KOPT-K1 (cell line): Measurements from ENCODE around the gene LSP1.

Experiments
- H3K27ac ChIP-seq: fragments of 200-600 bp; sonication (generic); 2 replicates; pipeline ENCODE4 v1.5.1; 2016; ENCODE audit warnings: antibody characterized with exemption, mild to moderate bottlenecking, low read depth, low read length; ENCODE audit not compliant: poor library complexity, severe bottlenecking
- H3K36me3 ChIP-seq: fragments of 200-600 bp; sonication (generic); 2 replicates; pipeline ENCODE4 v1.5.1; 2017; ENCODE audit warnings: antibody characterized with exemption, mild to moderate bottlenecking, low read length, moderate library complexity; ENCODE audit not compliant: insufficient read depth
- H3K9me3 ChIP-seq: fragments of 200-600 bp; sonication (generic); 2 replicates; pipeline ENCODE4 v1.5.1; 2017; ENCODE audit warnings: antibody characterized with exemption, low read length, mild to moderate bottlenecking; ENCODE audit not compliant: insufficient read depth, poor library complexity, severe bottlenecking

LSP1 gene

DNA sequence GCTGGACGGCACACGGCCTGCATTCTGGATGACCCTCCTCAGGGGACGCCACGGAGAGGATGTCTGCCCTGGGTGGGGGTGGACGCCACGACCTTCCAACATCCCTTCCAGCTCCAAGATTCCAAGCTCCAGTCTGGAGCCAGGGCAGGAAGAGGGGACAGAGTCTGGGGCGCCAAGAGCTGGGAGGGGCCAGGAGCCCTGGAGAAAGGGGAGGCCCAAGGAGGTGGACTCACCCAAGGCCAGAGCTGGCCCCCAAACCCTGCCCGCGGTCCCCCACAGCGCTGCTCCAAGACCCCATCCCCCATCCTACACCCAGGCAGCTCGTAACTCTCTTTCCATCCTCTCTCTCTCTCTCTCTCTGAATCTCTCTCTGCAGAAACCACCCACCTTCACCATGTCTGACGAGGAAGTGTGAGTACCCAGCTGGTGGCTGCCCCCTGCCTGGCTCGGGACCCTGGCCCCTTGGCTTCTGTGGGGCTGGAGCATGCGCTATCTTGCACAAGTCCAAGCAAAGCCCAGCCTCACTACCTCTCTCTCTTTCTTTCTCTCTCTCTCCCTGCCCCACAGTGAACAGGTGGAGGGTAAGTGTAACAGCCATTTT, 69.7 kb downstream of the LSP1 start:
- no peaks in the 10 kb centered on the region for H3K9me3 ChIP-seq
- H3K36me3 ChIP-seq: no peaks in the 10 kb centered on the region
- H3K27ac ChIP-seq: peak overlapping the region; percentile 60

DNA sequence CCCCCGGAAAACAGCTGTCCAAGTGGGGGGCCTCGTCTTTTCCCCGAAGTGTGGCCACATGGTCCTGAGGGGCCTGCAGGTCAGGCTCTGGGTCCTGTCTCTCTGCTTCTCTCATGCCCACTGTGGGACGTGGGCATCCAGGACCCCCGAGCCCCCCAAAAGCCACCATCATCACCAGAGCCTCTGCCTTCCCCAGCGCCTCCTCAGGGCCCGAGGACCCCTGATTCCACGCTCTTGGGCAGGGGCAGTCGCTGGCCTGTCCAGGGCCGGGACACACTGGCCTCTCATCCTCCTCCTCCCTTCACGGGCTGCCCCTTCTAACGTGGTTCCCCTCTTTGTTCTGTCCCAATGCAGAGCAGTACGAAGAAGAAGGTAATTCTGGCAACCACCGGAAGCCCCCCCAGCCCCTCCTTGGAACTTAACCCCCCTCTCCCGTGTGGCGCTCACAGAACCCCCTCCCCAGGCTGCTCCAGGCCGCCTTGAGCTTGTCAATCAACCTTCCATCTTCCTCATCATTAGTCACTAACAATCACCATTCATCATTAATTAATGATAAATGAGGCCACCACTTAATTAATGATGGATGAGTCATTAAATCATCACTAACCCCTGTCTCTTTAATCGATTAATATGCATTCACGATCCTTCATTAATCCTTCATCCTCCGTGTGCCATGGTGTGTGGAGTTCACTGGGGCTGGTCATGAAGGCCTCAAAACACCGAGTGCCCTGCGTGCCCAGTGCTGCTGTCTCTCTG, 70.5 kb downstream of the LSP1 start:
- H3K36me3 ChIP-seq: no peaks in the 10 kb centered on the region
- peak overlapping the region; percentile 60 for H3K27ac ChIP-seq
- no peaks in the 10 kb centered on the region for H3K9me3 ChIP-seq

DNA sequence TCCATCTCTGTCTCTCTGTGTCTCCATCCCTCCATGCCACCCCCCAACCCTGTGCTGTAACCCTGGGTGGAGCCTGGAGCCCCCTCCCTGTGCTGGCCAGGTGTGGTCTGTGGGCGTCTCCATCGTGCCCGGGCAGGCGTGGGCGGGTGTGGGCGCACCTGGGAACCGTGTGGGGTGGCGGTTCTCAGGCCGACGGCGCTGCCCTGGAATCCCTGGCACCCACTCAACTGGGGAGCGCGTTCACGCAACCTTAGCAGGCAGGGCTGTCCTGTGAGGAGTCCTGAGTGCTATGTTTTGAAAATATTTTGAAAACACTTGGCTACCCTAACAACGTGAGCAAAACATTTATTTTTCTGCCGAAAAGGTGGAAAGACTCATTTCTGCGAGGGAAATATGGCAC, 71.3 kb downstream of the LSP1 start:
- Histone ChIP-seq H3K9me3 (no peaks in the 10 kb centered on the region), H3K27ac (peak overlapping the region; percentile 17), H3K36me3 (no peaks in the 10 kb centered on the region)

DNA sequence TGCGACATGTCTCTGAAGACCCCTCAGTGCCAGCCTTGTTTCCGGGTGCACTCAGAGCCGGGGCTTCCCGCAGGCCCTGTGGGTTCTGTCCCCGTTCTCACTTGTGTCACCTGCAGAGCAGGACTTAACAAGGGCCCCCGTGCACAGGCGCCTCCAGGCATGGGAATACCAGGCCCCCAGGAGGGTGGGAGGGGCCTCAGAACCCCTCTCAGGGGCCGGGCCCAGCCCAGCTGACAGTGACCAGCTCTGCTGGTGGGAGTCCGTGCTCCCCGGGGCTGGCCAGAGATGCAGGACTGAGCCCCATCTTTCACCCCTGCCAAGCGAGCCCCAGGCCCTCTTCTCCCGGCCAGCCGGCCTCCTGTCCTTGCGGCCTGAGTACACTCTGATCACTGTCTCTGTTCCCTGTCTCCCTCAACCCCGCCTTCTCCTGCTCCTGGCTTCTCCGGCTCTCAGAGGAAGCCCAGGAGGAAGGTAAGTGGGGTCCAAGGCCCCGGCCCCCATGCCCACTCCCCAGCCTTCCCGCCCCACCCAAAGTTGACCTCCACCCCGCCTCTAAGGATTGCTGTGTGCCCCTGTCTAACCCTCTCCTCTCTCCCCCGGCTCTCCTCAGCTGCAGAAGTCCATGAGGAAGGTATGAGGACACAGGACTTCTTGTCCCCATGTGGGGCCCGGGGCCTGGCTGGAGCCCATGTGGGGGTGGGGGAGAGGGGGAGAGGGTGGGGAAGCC, 71.9 kb downstream of the LSP1 start:
- no peaks in the 10 kb centered on the region for H3K36me3 ChIP-seq
- no peaks in the 10 kb centered on the region for H3K9me3 ChIP-seq
- peak overlapping the region; percentile 17 for H3K27ac ChIP-seq

DNA sequence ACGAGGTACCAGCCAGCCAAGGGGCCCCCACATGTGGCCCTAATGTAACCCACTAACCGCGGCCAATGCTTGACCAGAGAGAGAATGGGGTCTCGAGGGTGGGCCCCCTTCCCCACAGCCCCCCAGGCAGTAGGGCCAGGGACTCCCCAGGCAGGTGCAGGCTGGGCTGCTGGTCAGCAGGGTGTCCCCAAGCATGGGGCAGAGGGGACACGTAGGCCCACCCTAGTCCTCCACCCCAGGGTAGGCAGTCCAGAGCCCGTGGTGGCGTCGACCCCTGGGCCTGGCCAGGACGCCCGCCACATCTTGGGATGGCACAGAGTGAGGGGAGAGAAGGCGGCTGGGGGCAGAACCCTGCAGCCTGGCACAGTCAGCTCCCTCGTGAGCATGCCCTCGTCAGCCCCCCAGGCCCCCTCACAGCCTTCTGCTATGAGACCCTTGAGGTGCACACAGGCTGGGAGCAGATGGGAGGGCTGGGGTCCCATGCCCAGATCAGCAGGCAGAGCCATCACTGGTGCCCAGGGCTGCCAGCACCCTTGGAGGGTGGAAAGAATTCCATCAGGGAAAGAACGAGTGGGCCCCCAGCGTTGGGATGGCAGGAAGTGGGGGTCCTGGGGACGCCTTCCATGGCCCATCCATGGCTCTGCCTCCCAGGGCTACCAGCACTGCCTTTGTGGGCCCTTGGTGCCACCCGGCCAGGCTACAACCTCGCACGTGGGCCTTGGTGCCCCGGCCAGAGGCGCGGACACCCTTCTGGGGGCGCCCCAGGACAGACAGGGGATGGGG, 72.7 kb downstream of the LSP1 start:
- Histone ChIP-seq H3K9me3 (no peaks in the 10 kb centered on the region), H3K36me3 (no peaks in the 10 kb centered on the region), H3K27ac (no peak overlapping the region)

DNA sequence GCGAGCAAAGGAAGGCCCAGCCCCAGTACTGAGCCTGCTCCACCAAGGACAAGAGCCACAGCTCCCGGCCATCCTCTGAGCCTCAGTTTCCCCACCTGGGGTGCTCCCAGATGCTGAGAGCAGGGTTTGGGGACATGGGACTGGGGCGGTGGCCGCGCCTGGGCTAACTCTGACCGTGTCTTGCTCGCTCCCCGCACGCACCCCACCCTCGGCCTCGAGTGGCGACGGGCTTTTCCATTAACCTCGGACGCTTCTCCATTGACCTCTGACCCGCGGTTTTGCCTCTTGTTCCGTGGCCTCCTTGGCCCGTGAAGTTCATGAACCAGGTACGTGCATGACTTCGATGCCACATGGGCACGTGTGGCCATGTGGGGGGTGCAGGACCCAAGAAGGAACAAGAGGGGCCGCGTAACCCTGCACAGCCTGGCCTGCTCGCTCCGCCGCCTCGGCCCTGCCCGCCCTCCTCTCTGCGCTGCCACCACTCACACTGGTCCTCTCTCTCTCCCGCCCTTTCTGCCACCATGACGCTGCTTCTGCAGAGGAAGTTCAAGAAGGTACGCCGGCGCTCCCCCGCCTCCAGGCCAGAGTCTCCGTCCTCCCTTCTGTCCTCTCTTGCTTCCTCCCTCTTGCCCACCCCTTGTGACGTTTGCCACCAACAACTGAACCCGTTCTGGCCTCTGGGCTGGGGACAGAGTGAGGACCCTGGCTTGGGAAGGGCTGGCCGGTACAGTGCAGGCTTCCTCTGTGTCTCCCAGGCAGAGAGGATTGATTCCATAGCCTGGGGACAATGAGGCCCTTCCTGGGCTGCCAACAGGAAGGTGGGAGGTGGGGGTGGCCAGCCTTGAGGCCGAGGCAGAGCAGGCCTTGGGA, 73.5 kb downstream of the LSP1 start:
- no peaks in the 10 kb centered on the region for H3K36me3 ChIP-seq
- H3K9me3 ChIP-seq: no peaks in the 10 kb centered on the region
- H3K27ac ChIP-seq: no peak overlapping the region

DNA sequence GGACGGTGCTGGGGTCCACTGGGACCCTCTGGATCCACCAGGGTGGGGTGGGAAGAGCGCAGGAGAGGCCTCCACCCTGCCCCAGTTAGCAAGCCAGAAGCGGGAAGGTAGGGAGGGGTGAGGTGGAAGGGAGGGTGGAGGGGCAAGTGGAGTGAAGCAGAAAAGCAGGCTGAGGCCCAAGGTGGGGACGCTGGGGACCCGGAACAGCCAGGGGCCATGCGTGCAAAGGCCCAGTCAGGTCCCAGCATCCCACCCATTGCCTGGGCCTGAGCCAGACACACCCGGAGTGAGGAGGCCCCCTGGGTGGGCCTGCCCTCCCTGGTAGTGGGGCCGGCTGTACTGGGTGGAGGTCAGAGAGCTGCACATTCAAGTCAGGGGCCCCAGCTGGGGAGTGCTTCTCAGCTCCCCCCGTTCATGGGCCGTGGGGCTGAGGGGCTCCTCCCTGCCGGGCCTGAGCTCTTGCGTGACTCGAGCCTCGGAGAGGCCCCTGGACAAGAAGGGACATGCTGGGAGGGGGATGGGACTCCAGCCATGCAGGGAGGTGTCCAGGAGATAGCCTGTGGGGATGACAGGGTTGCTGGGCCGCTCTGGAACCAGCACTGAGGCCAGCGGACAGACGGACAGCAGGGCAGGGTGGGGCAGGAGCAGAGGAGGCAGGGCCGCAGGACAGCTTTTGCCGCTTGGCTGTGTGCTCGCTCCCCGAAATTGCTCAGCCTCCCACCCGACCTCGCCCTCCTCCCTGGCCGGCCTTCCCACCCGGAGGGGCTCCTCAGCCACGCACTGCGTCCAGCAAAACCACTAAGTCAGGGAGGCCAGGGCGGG, 74.4 kb downstream of the LSP1 start:
- no peaks in the 10 kb centered on the region for H3K9me3 ChIP-seq
- H3K27ac ChIP-seq: no peak overlapping the region
- H3K36me3 ChIP-seq: no peaks in the 10 kb centered on the region

DNA sequence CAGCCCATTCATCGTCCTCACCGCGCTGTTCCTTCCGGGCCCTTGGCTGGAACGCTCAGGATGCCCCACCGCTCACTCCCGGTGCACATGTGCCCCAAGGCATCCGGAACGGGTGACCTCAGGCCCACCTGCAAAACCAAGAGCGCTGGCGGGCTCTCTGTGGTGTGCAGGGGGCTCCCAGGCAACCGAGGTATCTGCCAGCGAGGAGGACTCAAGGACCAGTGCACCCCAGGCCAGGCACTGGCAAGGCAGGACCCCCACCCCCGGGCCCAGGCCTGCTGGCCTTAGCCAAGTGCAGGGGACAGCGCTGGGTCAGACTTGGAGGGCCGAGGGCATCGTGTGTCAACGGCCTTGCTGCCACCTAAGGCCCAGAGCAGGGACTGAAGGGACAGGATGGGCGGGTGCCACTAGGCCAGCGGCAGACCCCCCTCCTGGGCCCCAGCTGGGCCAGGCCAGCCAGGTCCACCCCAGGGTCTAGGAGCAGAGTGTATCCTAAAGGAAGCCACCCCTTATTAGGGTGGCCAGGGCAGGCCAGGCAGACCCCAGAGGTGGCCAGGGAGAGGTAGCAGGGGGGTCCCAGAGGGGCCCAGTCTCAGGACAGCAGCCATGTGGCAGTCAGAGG, 75.1 kb downstream of the LSP1 start:
- no peaks in the 10 kb centered on the region for H3K9me3 ChIP-seq
- no peaks in the 10 kb centered on the region for H3K36me3 ChIP-seq
- no peak overlapping the region for H3K27ac ChIP-seq

DNA sequence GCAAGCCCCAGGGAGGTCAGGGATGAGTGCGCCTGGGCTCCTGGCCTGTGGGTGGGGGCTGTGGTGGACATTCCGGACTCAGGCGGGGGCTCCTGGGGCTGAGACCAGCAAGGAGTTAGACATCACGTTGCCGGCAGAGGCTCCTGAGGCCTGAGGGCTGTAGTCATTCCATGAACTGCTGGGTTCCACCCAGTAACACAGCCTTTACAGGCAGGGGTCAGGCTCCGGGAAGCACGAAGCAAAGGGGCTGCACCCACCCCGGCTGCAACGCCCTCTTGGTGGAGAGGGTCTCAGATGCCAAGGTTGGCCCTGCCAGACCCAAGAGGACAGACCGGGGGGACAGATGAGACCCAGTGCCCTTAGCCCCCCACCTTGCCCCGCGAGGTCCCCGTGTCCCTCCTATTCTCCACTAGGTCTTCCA, 75.6 kb downstream of the LSP1 start:
- H3K27ac ChIP-seq: no peak overlapping the region
- H3K9me3 ChIP-seq: no peaks in the 10 kb centered on the region
- no peaks in the 10 kb centered on the region for H3K36me3 ChIP-seq

DNA sequence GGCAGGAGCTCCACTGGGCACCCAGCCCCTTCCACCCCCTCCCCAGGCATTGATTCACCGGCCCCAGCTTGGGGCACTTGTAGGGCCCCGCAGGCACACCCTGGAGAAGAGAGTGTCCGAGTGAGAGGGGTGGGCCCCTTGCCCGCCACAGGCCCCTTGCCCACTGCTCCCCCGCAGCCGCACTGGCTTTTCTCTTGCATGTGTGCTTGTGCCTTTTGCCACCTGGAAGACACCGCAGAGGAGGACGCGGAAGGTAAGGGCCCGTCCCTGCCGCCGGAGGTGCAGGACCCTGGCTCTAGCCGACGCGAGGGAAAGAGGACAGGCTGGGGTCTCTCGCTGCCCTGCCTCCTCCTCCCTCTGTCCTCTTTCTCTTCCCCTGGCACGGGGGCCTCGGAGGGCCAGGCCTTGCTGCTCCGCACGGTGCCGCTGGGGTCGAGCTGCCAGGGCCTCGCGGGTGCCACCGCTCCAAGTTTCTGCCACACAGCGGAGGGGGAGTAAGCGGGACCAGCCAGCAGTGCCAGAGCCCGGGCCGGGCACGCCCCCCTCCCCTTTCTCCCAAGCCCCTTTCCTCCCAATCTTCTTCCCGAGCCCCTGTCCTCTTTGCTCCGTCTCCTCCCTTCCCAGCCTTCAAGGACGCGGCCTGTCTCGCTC, 76.1 kb downstream of the LSP1 start:
- Histone ChIP-seq H3K27ac (no peak overlapping the region), H3K9me3 (no peaks in the 10 kb centered on the region), H3K36me3 (no peaks in the 10 kb centered on the region)

DNA sequence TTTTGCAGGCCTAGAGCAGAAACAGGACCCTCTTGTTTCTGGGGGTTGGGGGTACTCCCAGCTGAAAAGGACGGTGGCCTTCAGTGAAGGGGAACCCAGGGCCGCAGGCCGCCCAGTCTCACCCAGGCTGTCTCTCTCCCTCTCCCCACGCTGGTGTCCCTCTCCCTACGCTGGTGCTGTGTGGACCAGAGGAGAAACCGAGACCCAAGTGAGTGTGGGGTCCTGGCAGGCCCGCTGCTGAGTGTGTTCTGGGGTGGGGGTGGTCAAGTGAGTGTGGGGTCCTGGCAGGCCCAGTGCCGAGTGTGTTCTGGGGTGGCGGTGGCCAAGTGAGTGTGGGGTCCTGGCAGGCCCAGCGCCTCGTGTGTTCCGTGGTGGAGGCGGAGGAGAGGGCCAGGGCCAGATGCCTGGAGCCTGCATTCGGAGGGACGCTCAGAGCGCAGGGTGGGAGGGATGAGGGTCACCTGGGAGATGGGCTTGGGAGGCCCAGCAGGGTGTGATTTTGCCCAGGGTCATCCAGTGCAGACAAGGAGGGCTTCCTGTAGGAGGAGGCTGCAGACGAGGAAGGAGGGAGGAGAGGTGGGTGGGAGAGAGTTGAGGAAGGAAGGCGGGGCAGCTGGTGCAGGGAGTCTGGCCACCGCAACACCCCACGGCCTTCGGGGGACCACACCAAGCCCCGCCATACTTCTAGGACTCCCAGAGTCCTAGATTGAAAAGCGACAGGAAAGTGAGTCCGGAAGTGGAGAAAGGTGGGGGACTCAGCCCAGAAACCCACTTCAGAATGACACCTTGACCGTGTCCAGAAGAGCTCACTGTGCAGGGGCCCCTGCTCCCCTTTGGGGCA, 77.0 kb downstream of the LSP1 start:
- Histone ChIP-seq H3K36me3 (no peaks in the 10 kb centered on the region), H3K9me3 (no peaks in the 10 kb centered on the region), H3K27ac (no peak overlapping the region)

DNA sequence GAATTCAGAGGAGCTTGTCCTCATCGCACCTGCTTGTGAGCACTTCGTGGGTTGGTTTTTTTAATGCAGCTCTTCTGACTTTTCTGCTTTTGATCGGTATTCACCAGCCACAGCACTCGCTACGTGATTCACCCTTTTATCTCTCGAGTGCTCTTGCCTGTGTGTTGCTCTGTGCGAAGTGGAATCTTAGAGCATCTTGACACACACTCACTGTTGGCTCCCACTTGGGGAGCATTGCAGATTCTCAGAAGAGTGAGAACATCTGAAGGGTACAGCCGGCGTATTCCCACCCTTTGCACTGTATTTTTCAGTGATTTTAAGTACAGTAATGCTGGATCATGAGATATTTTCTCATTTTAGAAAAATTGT, 77.6 kb downstream of the LSP1 start:
- Histone ChIP-seq H3K27ac (no peak overlapping the region), H3K36me3 (no peaks in the 10 kb centered on the region), H3K9me3 (no peaks in the 10 kb centered on the region)
